ENCODE data around the gene STRC.
"Not testable (repeated sequence)": the region's sequence is repeated elsewhere in the genome, so short reads cannot be mapped to it uniquely, and the experiment has no call there.

STRC gene

GRCh38 chr15:43625106-43625505 lies 6.5 kb upstream of the STRC start:
- Histone ChIP-seq H3K36me3 (ENCODE audit: insufficient read depth) (no peaks in the 10 kb centered on the region), H3K79me2 (ENCODE audit: insufficient read depth, low read depth) (no peaks in the 10 kb centered on the region), H3K27me3 (ENCODE audit: insufficient read depth, low read depth) (no peaks in the 10 kb centered on the region), H2AFZ (ENCODE audit: low read depth) (no peak overlapping the region), H3K27ac (no peak overlapping the region), H4K20me1 (ENCODE audit: insufficient read depth) (no peaks in the 10 kb centered on the region), H3K4me3 (IDR thresholded peaks at IDR 0.05; ENCODE audit: insufficient read depth, low read depth, low read length) (no peak overlapping the region), H3K9ac (no peak overlapping the region), H3K4me2 (no peak overlapping the region), H3K4me1 (ENCODE audit: low read depth, poor library complexity, severe bottlenecking) (no peaks in the 10 kb centered on the region)
- TF ChIP-seq CTCF (conservative IDR thresholded peaks at IDR 0.05; ENCODE audit: low read depth, low read length): no peak

- not testable (repeated sequence) for H4K20me1 ChIP-seq (ENCODE audit: insufficient read depth); H3K4me2 ChIP-seq; H3K4me1 ChIP-seq (ENCODE audit: low read depth, poor library complexity, severe bottlenecking); H3K27ac ChIP-seq; H3K4me3 ChIP-seq (IDR thresholded peaks at IDR 0.05; ENCODE audit: insufficient read depth, low read depth, low read length); H2AFZ ChIP-seq (ENCODE audit: low read depth); H3K79me2 ChIP-seq (ENCODE audit: insufficient read depth, low read depth); H3K27me3 ChIP-seq (ENCODE audit: insufficient read depth, low read depth); H3K36me3 ChIP-seq (ENCODE audit: insufficient read depth); H3K9ac ChIP-seq
Measured at GRCh38 chr15:43622068-43622799, 3.6 kb upstream of the STRC start.

DNA sequence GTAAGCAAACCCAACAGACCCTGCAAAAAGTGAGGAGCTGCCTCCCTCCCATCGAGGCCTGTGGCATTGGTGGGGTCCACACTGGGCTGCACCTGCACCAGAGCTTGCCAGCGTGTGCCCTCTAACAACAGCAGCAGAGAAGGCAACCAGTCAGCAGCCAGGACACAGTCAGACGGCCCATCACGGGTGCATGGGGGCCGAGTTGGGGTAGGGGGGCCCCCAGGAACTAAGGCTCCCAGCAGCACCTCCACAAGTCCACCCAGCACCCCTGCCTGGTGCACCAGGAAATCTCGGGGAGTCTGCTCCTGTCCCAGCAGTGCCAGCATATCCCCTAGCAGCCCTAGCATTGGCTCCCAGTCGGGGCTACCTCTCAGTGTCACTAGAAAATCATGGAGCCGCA lies 850 bp downstream of the STRC start:
- not testable (repeated sequence) for H2AFZ ChIP-seq (ENCODE audit: low read depth); H3K4me3 ChIP-seq (IDR thresholded peaks at IDR 0.05; ENCODE audit: insufficient read depth, low read depth, low read length); H3K79me2 ChIP-seq (ENCODE audit: insufficient read depth, low read depth); H3K27ac ChIP-seq; H4K20me1 ChIP-seq (ENCODE audit: insufficient read depth); H3K4me2 ChIP-seq; H3K27me3 ChIP-seq (ENCODE audit: insufficient read depth, low read depth); H3K9ac ChIP-seq; H3K4me1 ChIP-seq (ENCODE audit: low read depth, poor library complexity, severe bottlenecking); H3K36me3 ChIP-seq (ENCODE audit: insufficient read depth)

GRCh38 chr15:43602233-43602632 lies 16.4 kb downstream of the STRC start:
- H3K27ac ChIP-seq; H3K4me1 ChIP-seq (ENCODE audit: low read depth, poor library complexity, severe bottlenecking); H3K4me2 ChIP-seq; H2AFZ ChIP-seq (ENCODE audit: low read depth); H4K20me1 ChIP-seq (ENCODE audit: insufficient read depth); H3K9ac ChIP-seq; H3K4me3 ChIP-seq (IDR thresholded peaks at IDR 0.05; ENCODE audit: insufficient read depth, low read depth, low read length); H3K27me3 ChIP-seq (ENCODE audit: insufficient read depth, low read depth); H3K79me2 ChIP-seq (ENCODE audit: insufficient read depth, low read depth); H3K36me3 ChIP-seq (ENCODE audit: insufficient read depth): not testable (repeated sequence)

- H3K9ac ChIP-seq; H3K79me2 ChIP-seq (ENCODE audit: insufficient read depth, low read depth); H3K27me3 ChIP-seq (ENCODE audit: insufficient read depth, low read depth); H3K27ac ChIP-seq; H3K4me3 ChIP-seq (IDR thresholded peaks at IDR 0.05; ENCODE audit: insufficient read depth, low read depth, low read length); H3K4me1 ChIP-seq (ENCODE audit: low read depth, poor library complexity, severe bottlenecking); H3K36me3 ChIP-seq (ENCODE audit: insufficient read depth); H2AFZ ChIP-seq (ENCODE audit: low read depth); H4K20me1 ChIP-seq (ENCODE audit: insufficient read depth); H3K4me2 ChIP-seq: not testable (repeated sequence)
Measured at GRCh38 chr15:43600200-43600599, 18.4 kb downstream of the STRC start.

DNA sequence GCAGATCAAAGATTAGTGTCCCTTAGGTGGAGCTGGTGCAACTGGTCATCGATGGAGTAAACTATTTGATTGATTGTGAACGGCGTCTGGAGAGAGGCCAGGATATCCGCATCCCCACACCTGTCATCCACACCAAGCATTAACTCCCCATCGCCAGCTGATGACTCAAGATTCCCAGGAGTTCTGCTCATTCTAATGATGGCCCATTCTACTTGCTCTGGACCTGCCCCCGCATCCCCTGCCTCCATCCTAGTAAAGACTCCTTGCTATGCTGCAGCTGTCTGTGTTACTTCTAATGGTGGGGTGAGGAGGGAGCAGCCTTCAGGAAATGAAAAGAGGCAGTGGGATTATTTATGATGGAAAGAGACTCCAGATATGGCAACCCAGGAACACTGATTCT lies 19.5 kb downstream of the STRC start:
- H3K36me3 ChIP-seq (ENCODE audit: insufficient read depth); H4K20me1 ChIP-seq (ENCODE audit: insufficient read depth); H3K27ac ChIP-seq; H3K9ac ChIP-seq; H3K4me3 ChIP-seq (IDR thresholded peaks at IDR 0.05; ENCODE audit: insufficient read depth, low read depth, low read length); H3K4me1 ChIP-seq (ENCODE audit: low read depth, poor library complexity, severe bottlenecking); H2AFZ ChIP-seq (ENCODE audit: low read depth); H3K27me3 ChIP-seq (ENCODE audit: insufficient read depth, low read depth); H3K4me2 ChIP-seq; H3K79me2 ChIP-seq (ENCODE audit: insufficient read depth, low read depth): not testable (repeated sequence)

- not testable (repeated sequence) for H3K4me3 ChIP-seq (IDR thresholded peaks at IDR 0.05; ENCODE audit: insufficient read depth, low read depth, low read length); H3K27me3 ChIP-seq (ENCODE audit: insufficient read depth, low read depth)
Measured at GRCh38 chr15:43593328-43594190, 25.0 kb downstream of the STRC start, which contains the start of gene CKMT1B. CKMT1B (plus strand) TSS chr15:43594027; CDS start chr15:43594219, 192 bp downstream.

GRCh38 chr15:43592841-43593240 lies 25.8 kb downstream of the STRC start:
- not testable (repeated sequence) for H3K4me1 ChIP-seq (ENCODE audit: low read depth, poor library complexity, severe bottlenecking); H3K27me3 ChIP-seq (ENCODE audit: insufficient read depth, low read depth); H3K27ac ChIP-seq; H4K20me1 ChIP-seq (ENCODE audit: insufficient read depth); H2AFZ ChIP-seq (ENCODE audit: low read depth); H3K4me2 ChIP-seq; H3K36me3 ChIP-seq (ENCODE audit: insufficient read depth); H3K9ac ChIP-seq; H3K4me3 ChIP-seq (IDR thresholded peaks at IDR 0.05; ENCODE audit: insufficient read depth, low read depth, low read length); H3K79me2 ChIP-seq (ENCODE audit: insufficient read depth, low read depth)

More at GRCh38 chr15:43593328-43594190, 25.0 kb downstream of the STRC start, which contains the start of gene CKMT1B:
- not testable (repeated sequence) for H3K27ac ChIP-seq; H3K4me1 ChIP-seq (ENCODE audit: low read depth, poor library complexity, severe bottlenecking); H3K4me2 ChIP-seq; H4K20me1 ChIP-seq (ENCODE audit: insufficient read depth); H3K36me3 ChIP-seq (ENCODE audit: insufficient read depth); H3K9ac ChIP-seq; H3K79me2 ChIP-seq (ENCODE audit: insufficient read depth, low read depth); H2AFZ ChIP-seq (ENCODE audit: low read depth)

GRCh38 chr15:43589778-43590466 lies 28.7 kb downstream of the STRC start, which contains the start of gene PPIP5K1:
PPIP5K1 (minus strand) TSS chr15:43590208; CDS start chr15:43584504, 5,704 bp downstream.
- not testable (repeated sequence) for H2AFZ ChIP-seq (ENCODE audit: low read depth); H3K36me3 ChIP-seq (ENCODE audit: insufficient read depth); H3K79me2 ChIP-seq (ENCODE audit: insufficient read depth, low read depth)

More at GRCh38 chr15:43589778-43590466, 28.7 kb downstream of the STRC start, which contains the start of gene PPIP5K1:
- H3K4me1 ChIP-seq (ENCODE audit: low read depth, poor library complexity, severe bottlenecking); H3K4me2 ChIP-seq; H4K20me1 ChIP-seq (ENCODE audit: insufficient read depth); H3K4me3 ChIP-seq (IDR thresholded peaks at IDR 0.05; ENCODE audit: insufficient read depth, low read depth, low read length); H3K27ac ChIP-seq; H3K9ac ChIP-seq; H3K27me3 ChIP-seq (ENCODE audit: insufficient read depth, low read depth): not testable (repeated sequence)

Data from KMS-11 (cell line).